Upper lobe of right lung (tissue), 1 donor: ENCODE data around the gene SPECC1L. TPM values are rescaled to one million over a fixed set of nuclear protein-coding genes. Genes with fewer than 3 reads are reported as not detected.

ENCODE experiments used
- ATAC-seq: fragments of 200-7000 bp; cut with Tn5 transposase; one replicate; pipeline ENCODE4 v1.9.1; 2020; ENCODE audit warnings: mild to moderate bottlenecking, moderate library complexity
- DNase-seq: peaks from one replicate; pipeline ENCODE4 v3.0.0-alpha.2; 2020
- H3K27ac ChIP-seq: fragments of 200-600 bp; one replicate; pipeline ENCODE4 v1.8.0; 2022
- H3K27me3 ChIP-seq: fragments of 200-600 bp; one replicate; pipeline ENCODE4 v1.8.0; 2022; ENCODE audit warnings: mild to moderate bottlenecking
- H3K36me3 ChIP-seq: fragments of 200-600 bp; one replicate; pipeline ENCODE4 v1.8.0; 2022
- H3K4me1 ChIP-seq: fragments of 200-600 bp; one replicate; pipeline ENCODE4 v1.8.0; 2022
- H3K4me3 ChIP-seq: fragments of 200-600 bp; one replicate; pipeline ENCODE4 v1.8.0; 2022; ENCODE audit warnings: mild to moderate bottlenecking
- H3K9me3 ChIP-seq: fragments of 200-600 bp; one replicate; pipeline ENCODE4 v1.8.0; 2022
- CTCF ChIP-seq: fragments of 200-600 bp; IDR thresholded peaks from one replicate; pipeline ENCODE4 v1.8.0; 2022; ENCODE audit warnings: antibody characterized with exemption
- intact Hi-C: fragments of 100-400 bp; cut with DNase I; formaldehyde crosslinking; loops from one replicate; pipeline ENCODE4 v1.11.0; 2022
- total RNA-seq: library from RNA; stranded (reverse); fragmentation: NEBNext Ultra II Directional; extraction: Animal tissue kit (Norgen Biotek cat#: 25700); gene quantifications from one replicate; pipeline ENCODE4 v1.2.1, GENCODE V29; 2021
- donor health status: DM: no; HTN: yes; CAD: no; lungs with severe emphysema.

SPECC1L gene
- total RNA-seq, 1 donor from 2014 or later: 87.1 TPM

- H3K27me3 ChIP-seq: no peaks in the 10 kb centered on the region
- no peak for TF ChIP-seq CTCF
- no peak overlapping the region for H3K4me3 ChIP-seq
- H3K36me3 ChIP-seq: peaks cover 43% of the 10 kb centered on the region
- no peak for DNase-seq
- no peaks in the 10 kb centered on the region for H3K9me3 ChIP-seq
- no peak overlapping the region for H3K27ac ChIP-seq
- intact Hi-C loops: no loop called here
- no peak for ATAC-seq
- H3K4me1 ChIP-seq: peaks cover 29% of the 10 kb centered on the region
Observed at GRCh38 chr22:24416611-24417010, 146.0 kb downstream of the SPECC1L start.

DNA sequence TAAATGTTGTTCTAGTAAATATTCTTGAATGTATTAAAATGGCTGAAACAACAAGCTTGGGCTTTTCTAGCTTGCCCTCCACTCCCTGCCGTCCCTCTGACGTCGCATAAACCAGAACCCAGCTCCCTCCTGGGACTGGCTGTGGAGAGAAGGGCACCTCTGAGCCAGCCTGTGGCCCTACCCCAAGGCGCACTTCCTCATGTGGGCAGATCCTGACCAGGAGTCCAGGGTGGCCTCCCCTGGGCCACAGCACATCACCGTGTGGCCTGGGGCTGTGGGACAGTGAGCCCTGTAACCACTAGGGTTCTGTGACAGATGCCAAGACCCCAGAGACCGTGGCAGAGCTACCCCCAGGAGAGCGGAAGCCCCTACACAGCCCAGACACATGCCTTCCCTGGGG is 146.6 kb downstream of the SPECC1L start:
- TF ChIP-seq CTCF: no peak
- peaks cover 29% of the 10 kb centered on the region for H3K4me1 ChIP-seq

DNA sequence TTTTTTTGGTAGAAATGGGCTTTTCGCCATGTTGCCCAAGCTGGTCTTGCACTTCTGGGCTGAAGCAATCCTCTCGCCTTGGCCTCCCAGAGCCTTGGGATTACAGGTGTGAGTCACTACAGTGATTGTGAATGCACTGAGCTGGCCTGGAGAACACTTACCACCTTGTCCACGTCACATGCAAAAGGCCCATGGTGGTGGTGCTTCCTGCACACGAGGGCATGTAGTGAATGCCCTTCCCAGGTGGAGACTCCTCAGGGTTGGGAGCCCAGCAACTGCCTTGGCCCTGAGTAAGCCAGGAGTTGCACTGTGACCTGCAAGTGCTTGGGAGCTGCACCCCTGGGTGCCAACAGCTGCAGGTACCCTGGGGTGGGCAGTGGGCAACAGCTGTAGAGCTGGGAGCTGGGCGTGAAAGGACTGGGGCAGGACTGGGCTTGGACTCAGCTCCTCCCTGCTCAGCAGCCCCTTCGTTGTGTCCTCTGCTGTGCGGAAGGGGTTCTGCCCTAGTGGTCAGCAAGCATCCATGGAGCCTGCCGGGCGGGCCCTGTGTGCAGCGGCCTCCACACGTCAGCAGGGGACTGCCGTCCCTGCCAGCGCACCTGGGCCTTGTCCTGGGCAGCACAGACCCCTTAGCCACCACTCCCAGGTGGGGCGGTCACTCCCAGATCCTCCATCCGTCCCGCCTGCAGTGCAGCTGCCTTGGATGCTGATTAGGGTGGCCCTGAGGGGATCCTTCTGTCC is 147.4 kb downstream of the SPECC1L start:
- peaks cover 35% of the 10 kb centered on the region for H3K36me3 ChIP-seq

More for the DNA sequence above, 146.6 kb downstream of the SPECC1L start:
- intact Hi-C loops: no loop called here
- H3K9me3 ChIP-seq: no peaks in the 10 kb centered on the region
- H3K36me3 ChIP-seq: peaks cover 43% of the 10 kb centered on the region
- DNase-seq (no peak), ATAC-seq (no peak)
- H3K27ac ChIP-seq: no peak overlapping the region
- H3K4me3 ChIP-seq: no peak overlapping the region
- no peaks in the 10 kb centered on the region for H3K27me3 ChIP-seq

GRCh38 chr22:24418786-24419474 is 148.3 kb downstream of the SPECC1L start:
- ATAC-seq: peak; percentile 11
- intact Hi-C loops: no loop called here
- DNase-seq: no peak

More for the DNA sequence above, 147.4 kb downstream of the SPECC1L start:
- Histone ChIP-seq H3K9me3 (no peaks in the 10 kb centered on the region), H3K27me3 (no peaks in the 10 kb centered on the region), H3K27ac (no peak overlapping the region), H3K4me1 (peaks cover 29% of the 10 kb centered on the region), H3K4me3 (no peak overlapping the region)
- intact Hi-C loops: no loop called here
- ATAC-seq (peak; percentile 1), DNase-seq (no peak)
- TF ChIP-seq CTCF: no peak

GRCh38 chr22:24419475-24419850 is 148.8 kb downstream of the SPECC1L start:
- ATAC-seq: no peak
- no peak for DNase-seq
- Histone ChIP-seq H3K9me3 (no peaks in the 10 kb centered on the region), H3K4me1 (peaks cover 31% of the 10 kb centered on the region), H3K27me3 (no peaks in the 10 kb centered on the region), H3K36me3 (peaks cover 21% of the 10 kb centered on the region), H3K27ac (no peak overlapping the region), H3K4me3 (no peak overlapping the region)
- intact Hi-C loops: no loop called here
- no peak for TF ChIP-seq CTCF

More at GRCh38 chr22:24418786-24419474, 148.3 kb downstream of the SPECC1L start:
- Histone ChIP-seq H3K4me3 (no peak overlapping the region), H3K4me1 (peaks cover 33% of the 10 kb centered on the region), H3K27ac (no peak overlapping the region), H3K27me3 (no peaks in the 10 kb centered on the region), H3K9me3 (no peaks in the 10 kb centered on the region), H3K36me3 (peaks cover 26% of the 10 kb centered on the region)
- TF ChIP-seq CTCF: no peak
